ENCODE data around the gene CENPC. TPM values are rescaled to one million over a fixed set of nuclear protein-coding genes. Genes with fewer than 3 reads are reported as not detected.

Gene CENPC
- total RNA-seq, 1 experiment from 2014 or later: 19.7 TPM

GRCh38 chr4:67470871-67471270, 74.4 kb downstream of the CENPC start:
- no peaks in the 10 kb centered on the region for H3K27me3 ChIP-seq (replicated peaks; ENCODE audit: control insufficient read depth, insufficient read depth, low read length)
- Mint-ChIP-seq H3K4me1 (ENCODE audit: low read depth, unreplicated experiment) (no peaks in the 10 kb centered on the region), H3K4me3 (ENCODE audit: unreplicated experiment) (no peak overlapping the region), H3K9me3 (ENCODE audit: unreplicated experiment) (no peaks in the 10 kb centered on the region), H3K36me3 (ENCODE audit: insufficient read depth, unreplicated experiment) (no peaks in the 10 kb centered on the region), H3K27ac (ENCODE audit: unreplicated experiment) (no peak overlapping the region), H3K27me3 (ENCODE audit: insufficient read depth, unreplicated experiment) (no peaks in the 10 kb centered on the region)
- TF ChIP-seq CTCF (IDR thresholded peaks at IDR 0.05; ENCODE audit: insufficient read depth in 1 of 2, low read depth in 1 of 2, low read length in 1 of 2, severe bottlenecking in 1 of 2, unreplicated experiment in 1 of 2): no peak
- H3K4me3 ChIP-seq (ENCODE audit: low read depth, low read length): no peak overlapping the region
- no peaks in the 10 kb centered on the region; the same call in 1 of the 2 replicates for H3K36me3 ChIP-seq (ENCODE audit: control insufficient read depth, insufficient read depth, low read length)
- no TSS peak for BruUV-seq (replicated peaks)
- intact Hi-C loops (cut with micrococcal nuclease; ENCODE audit: unreplicated experiment): no loop called here
- H3K9me3 ChIP-seq: no peaks in the 10 kb centered on the region
- no peaks in the 10 kb centered on the region for H3K4me1 ChIP-seq
- no peak for DNase-seq
- CTCF ChIA-PET: no interaction called here
- POLR2A ChIA-PET: no interaction called here

- Mint-ChIP-seq H3K4me1 (ENCODE audit: low read depth, unreplicated experiment) (no peaks in the 10 kb centered on the region), H3K36me3 (ENCODE audit: insufficient read depth, unreplicated experiment) (no peaks in the 10 kb centered on the region), H3K27me3 (ENCODE audit: insufficient read depth, unreplicated experiment) (no peaks in the 10 kb centered on the region), H3K9me3 (ENCODE audit: unreplicated experiment) (no peaks in the 10 kb centered on the region), H3K27ac (ENCODE audit: unreplicated experiment) (no peak overlapping the region), H3K4me3 (ENCODE audit: unreplicated experiment) (no peak overlapping the region)
- no peaks in the 10 kb centered on the region for H3K9me3 ChIP-seq
- TF ChIP-seq CTCF (IDR thresholded peaks at IDR 0.05; ENCODE audit: insufficient read depth in 1 of 2, low read depth in 1 of 2, low read length in 1 of 2, severe bottlenecking in 1 of 2, unreplicated experiment in 1 of 2): no peak
- ChIA-PET POLR2A (no interaction called here), CTCF (no interaction called here)
- DNase-seq: no peak
- no peaks in the 10 kb centered on the region for H3K4me1 ChIP-seq
- H3K36me3 ChIP-seq (ENCODE audit: control insufficient read depth, insufficient read depth, low read length): no peaks in the 10 kb centered on the region; the same call in 1 of the 2 replicates
- BruUV-seq (replicated peaks): no TSS peak
- no peaks in the 10 kb centered on the region for H3K27me3 ChIP-seq (replicated peaks; ENCODE audit: control insufficient read depth, insufficient read depth, low read length)
- no peak overlapping the region for H3K4me3 ChIP-seq (ENCODE audit: low read depth, low read length)
- intact Hi-C loops (cut with micrococcal nuclease; ENCODE audit: unreplicated experiment): no loop called here
These were observed 76.5 kb downstream of the CENPC start for GRCh38 chr4:67468830-67469229.

- Histone ChIP-seq H3K36me3 (ENCODE audit: control insufficient read depth, insufficient read depth, low read length) (no peaks in the 10 kb centered on the region; the same call in 1 of the 2 replicates), H3K4me1 (no peaks in the 10 kb centered on the region), H3K27me3 (replicated peaks; ENCODE audit: control insufficient read depth, insufficient read depth, low read length) (no peaks in the 10 kb centered on the region), H3K9me3 (no peaks in the 10 kb centered on the region), H3K4me3 (ENCODE audit: low read depth, low read length) (no peak overlapping the region)
- DNase-seq: no peak
- TF ChIP-seq CTCF (IDR thresholded peaks at IDR 0.05; ENCODE audit: insufficient read depth in 1 of 2, low read depth in 1 of 2, low read length in 1 of 2, severe bottlenecking in 1 of 2, unreplicated experiment in 1 of 2): no peak
- no TSS peak for BruUV-seq (replicated peaks)
- no peaks in the 10 kb centered on the region for H3K36me3 Mint-ChIP-seq (ENCODE audit: insufficient read depth, unreplicated experiment)
- no peaks in the 10 kb centered on the region for H3K27me3 Mint-ChIP-seq (ENCODE audit: insufficient read depth, unreplicated experiment)
- no peak overlapping the region for H3K27ac Mint-ChIP-seq (ENCODE audit: unreplicated experiment)
- intact Hi-C loops (cut with micrococcal nuclease; ENCODE audit: unreplicated experiment): no loop called here
- H3K4me3 Mint-ChIP-seq (ENCODE audit: unreplicated experiment): no peak overlapping the region
- ChIA-PET POLR2A (no interaction called here), CTCF (no interaction called here)
- no peaks in the 10 kb centered on the region for H3K4me1 Mint-ChIP-seq (ENCODE audit: low read depth, unreplicated experiment)
- H3K9me3 Mint-ChIP-seq (ENCODE audit: unreplicated experiment): no peaks in the 10 kb centered on the region
These were observed 78.6 kb downstream of the CENPC start for GRCh38 chr4:67466751-67467150.

Measured in Caco-2 (cell line).